GM19452 (cell line): ENCODE measurements around the gene GLA.

Experiments
- ATAC-seq: cut with Tn5 transposase; IDR thresholded peaks from one replicate; pipeline ENCODE4 v1.9.1; 2021; ENCODE audit not compliant: unreplicated experiment

Gene GLA

GRCh38 chrX:101407748-101408531, at the start of gene GLA, which contains the start of gene HNRNPH2:
Gene GLA (minus strand): TSS chrX:101407925. CDS start chrX:101407903, 22 bp downstream.
Gene HNRNPH2 (plus strand): TSS chrX:101408222. CDS start chrX:101411989, 3,767 bp downstream.
- peak; percentile 93 for ATAC-seq

- no peak for ATAC-seq
Observed at GRCh38 chrX:101452056-101452455, 44.3 kb upstream of the GLA start.

GRCh38 chrX:101450961-101451360, 43.2 kb upstream of the GLA start:
- ATAC-seq = no peak

- ATAC-seq = no peak
Observed at GRCh38 chrX:101450085-101450484, 42.4 kb upstream of the GLA start.

DNA sequence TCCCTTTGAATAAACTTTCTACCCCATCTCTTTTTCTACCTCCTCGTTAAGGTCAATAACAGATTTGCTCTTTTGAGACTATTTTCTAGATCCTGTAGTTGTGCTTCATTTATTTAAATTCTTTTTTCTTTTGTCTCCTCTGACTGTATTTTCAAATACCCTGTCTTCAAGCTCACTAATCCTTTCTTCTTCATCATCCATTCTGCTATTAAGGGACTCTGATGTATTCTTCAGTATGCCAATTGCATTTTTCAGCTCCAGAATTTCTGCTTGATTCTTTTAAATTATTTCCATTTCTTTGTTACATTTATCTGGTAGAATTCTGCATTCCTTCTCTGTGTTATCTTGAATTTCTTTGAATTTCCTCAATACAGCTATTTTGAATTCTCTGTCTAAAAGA, 41.6 kb upstream of the GLA start:
- no peak for ATAC-seq

DNA sequence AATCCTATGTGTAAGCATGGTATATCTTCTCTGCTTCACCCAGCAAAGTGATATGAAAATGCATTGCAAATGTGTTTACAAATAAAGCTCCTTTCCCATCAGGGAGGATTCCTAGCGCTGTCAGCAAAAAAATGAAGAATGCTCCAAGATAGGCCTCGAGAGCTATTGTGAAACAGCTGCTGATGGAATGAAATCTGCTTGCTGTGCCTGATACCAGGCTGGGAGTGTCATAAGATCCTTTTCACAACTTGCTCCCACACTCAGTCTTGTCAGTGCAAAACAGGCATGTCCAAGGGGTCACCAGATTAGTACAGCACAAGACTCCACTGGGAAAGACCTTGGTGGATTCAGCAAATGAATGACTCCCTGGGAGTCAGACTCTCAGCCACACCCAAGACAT, 34.4 kb upstream of the GLA start:
- ATAC-seq = no peak

GRCh38 chrX:101430457-101431078, 22.8 kb upstream of the GLA start:
- ATAC-seq = peak; percentile 99

DNA sequence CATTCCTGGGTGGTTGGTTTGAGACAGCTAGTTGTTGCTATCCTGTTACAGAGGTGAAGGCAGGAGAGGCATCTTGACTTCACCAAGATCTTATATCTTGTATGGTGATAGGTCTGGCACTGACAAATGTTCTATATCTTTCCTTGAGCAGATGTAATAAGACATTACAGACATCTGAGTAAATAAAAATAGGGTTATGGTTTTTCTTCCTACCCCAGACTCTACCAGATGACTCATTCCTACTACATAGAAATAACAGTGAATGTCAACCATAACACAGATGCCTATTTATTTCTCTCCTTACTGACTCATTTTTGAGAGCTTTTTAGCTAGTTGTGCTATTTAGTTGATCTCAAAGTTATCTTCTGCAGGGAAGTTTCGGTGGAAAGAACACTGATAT, 22.2 kb upstream of the GLA start:
- peak; percentile 45 for ATAC-seq

- no peak for ATAC-seq
Observed at GRCh38 chrX:101427954-101428353, 20.2 kb upstream of the GLA start.

GRCh38 chrX:101419489-101419888, 11.8 kb upstream of the GLA start:
- ATAC-seq = no peak

- peak; percentile 43 for ATAC-seq
Observed at GRCh38 chrX:101417981-101418841, 10.5 kb upstream of the GLA start.

DNA sequence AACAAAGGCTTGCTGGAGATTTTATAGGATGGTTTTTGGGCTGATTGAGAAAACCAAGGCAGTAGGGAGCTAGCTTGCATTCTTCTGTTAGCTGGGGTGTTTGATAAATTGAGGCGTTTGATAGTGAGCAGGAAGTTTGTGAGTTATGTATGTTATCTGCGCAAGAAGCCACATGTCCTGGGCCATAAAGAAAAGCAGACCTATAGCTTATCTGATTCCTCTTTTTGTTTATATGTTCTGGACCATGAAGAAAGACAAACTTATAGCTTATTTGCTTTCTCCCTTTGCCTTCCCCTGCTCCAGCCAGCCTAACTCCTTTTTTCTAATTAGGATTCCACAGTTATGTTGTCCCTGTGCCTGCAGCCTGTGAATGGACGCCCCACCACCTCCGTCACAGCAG, 9.5 kb upstream of the GLA start:
- ATAC-seq = no peak

- no peak for ATAC-seq
Observed at GRCh38 chrX:101416691-101417090, 9.0 kb upstream of the GLA start.

- peak; percentile 65 for ATAC-seq
Observed at GRCh38 chrX:101415180-101416145, 7.7 kb upstream of the GLA start.

DNA sequence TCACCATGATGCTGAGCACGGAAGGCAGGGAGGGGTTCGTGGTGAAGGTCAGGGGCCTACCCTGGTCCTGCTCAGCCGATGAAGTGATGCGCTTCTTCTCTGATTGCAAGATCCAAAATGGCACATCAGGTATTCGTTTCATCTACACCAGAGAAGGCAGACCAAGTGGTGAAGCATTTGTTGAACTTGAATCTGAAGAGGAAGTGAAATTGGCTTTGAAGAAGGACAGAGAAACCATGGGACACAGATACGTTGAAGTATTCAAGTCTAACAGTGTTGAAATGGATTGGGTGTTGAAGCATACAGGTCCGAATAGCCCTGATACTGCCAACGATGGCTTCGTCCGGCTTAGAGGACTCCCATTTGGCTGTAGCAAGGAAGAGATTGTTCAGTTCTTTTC, 4.3 kb upstream of the GLA start:
- no peak for ATAC-seq

DNA sequence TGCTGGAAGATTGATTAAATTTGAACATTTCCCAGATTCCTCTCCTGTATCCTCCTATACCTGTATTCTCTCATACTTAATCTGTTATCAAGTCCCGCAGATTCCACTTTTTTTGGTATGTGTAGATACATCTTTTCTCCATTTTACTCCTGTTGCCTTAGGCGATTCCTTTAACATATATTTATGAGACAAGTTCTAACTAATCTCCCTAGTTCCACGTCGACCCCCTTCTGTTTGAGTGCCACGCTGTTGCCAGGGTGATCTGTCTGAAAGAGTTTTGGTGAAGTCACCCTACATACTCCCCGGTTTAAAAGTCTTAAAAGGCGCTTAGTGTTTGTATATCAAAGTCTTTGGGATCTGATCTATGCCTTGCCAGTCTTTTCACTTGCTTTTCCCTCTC, 2.7 kb upstream of the GLA start:
- ATAC-seq = no peak

- ATAC-seq = no peak
Observed at GRCh38 chrX:101409043-101409442, 1.3 kb upstream of the GLA start.

GRCh38 chrX:101408532-101408841, 762 bp upstream of the GLA start:
- ATAC-seq = no peak

DNA sequence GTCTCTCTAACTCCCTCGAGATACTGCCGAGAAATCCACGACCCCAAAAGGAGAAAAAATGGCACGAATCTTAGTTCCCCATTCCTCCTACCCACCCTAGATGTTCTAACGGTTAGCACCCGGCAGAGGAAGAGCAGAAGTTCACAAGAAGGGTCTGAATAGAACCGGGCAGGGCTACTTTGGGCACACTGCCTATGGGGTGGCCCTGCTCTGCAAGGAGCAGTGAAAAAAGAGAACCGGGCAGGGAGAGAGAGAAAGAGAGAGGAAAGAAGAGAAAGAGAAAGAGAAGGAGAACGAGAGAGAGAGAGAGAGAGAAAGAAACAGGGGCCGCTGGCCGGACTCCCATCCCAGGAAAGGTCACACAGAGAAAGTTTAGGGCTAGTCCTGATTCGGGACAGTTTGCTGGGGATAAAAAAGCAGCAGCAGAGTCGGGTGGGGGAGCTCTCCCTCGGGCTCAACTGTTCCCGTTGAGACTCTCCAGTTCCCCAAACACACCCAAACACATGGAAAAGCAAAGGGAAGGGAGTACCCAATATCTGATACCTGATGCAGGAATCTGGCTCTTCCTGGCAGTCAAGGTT, 468 bp downstream of the GLA start:
- ATAC-seq = no peak

DNA sequence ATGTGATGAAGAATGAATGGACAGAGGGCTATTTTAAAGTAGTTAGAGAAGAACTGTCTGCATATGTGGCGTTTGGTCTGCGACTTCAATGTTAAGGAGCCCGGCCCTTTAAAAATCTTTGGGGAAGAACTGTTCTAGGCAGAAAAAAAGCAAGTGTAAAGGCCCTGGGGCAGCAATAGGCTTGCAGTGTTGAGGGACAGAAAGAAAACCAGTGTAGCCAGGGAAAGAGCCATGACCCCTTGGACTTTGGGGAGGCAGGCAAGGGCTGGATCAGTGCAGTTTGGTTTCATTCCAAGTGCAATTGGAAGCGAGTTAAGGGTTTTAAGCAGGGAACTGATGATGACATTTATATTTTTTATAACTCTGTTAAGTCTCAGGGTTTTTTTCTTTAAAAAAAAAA, 7.9 kb downstream of the GLA start:
- ATAC-seq = no peak
